Transverse colon (tissue), 3 donors: ENCODE measurements around the gene C16orf95.

Experiments used
- EP300 ChIP-seq: sonication (generic); formaldehyde crosslinking; IDR thresholded peaks from one replicate; pipeline ENCODE4 v1.6.1; 2017; ENCODE audit warnings: antibody characterized with exemption, low read depth
- POLR2A ChIP-seq: fragments of 450-650 bp; IDR thresholded peaks from one replicate; pipeline ENCODE4 v1.6.1; 2016; ENCODE audit warnings: antibody characterized with exemption, mild to moderate bottlenecking, moderate library complexity
- TF ChIP-seq, protein P1 (sequence below), 5 experiments: fragments of 200-600 bp in 3 of 5; fragments of 450-650 bp in 2 of 5; sonication (generic) in 3 of 5; IDR thresholded peaks; 1 replicate in 2 of 5; 2 replicates in 3 of 5; pipeline ENCODE4 v1.5.1; 2016 to 2017; ENCODE audit warnings: antibody characterized with exemption in 5 of 5, inconsistent platforms in 3 of 5, mild to moderate bottlenecking in 2 of 5, moderate library complexity in 1 of 5

DNA sequence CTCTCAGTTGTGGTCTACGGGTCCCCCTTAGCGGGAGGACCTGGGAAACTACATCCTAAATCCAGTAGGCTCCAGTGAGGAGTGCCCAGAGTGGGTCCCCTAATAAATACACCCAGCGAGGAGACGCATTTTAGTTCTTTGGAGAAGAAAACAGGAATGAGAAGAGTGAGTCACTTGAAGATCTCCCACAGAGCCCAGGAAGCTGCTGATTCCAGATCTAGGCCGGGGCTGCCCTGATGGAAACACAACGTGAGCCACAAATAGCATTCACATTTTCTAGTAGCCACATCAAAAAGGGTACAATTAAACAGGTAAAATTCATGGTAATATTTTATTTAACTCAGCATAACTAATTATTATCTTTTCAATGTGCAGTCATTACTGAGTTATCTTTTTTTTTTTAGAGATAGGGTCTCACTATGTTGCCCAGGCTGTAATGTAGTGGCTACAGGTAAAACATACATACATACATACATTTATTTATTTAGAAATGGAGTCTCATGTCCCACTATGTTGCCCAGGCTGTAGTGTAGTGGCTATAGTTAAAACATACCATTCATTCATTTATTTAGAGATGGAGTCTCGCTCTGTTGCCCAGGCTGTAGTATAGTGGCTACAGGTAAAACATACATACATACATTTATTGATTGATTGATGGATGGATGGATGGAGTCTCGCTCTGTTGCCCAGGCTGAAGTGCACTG, 44.9 kb upstream of the C16orf95 start:
- TF ChIP-seq, protein P1, sequence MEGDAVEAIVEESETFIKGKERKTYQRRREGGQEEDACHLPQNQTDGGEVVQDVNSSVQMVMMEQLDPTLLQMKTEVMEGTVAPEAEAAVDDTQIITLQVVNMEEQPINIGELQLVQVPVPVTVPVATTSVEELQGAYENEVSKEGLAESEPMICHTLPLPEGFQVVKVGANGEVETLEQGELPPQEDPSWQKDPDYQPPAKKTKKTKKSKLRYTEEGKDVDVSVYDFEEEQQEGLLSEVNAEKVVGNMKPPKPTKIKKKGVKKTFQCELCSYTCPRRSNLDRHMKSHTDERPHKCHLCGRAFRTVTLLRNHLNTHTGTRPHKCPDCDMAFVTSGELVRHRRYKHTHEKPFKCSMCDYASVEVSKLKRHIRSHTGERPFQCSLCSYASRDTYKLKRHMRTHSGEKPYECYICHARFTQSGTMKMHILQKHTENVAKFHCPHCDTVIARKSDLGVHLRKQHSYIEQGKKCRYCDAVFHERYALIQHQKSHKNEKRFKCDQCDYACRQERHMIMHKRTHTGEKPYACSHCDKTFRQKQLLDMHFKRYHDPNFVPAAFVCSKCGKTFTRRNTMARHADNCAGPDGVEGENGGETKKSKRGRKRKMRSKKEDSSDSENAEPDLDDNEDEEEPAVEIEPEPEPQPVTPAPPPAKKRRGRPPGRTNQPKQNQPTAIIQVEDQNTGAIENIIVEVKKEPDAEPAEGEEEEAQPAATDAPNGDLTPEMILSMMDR (IDR thresholded peaks at IDR 0.05): no peak
- TF ChIP-seq EP300: no peak
- TF ChIP-seq POLR2A: no peak
